ENCODE measurements around the gene RAG1.

- TF ChIP-seq CTCF (IDR thresholded peaks at IDR 0.05) (no peak), POLR2A (IDR thresholded peaks at IDR 0.05) (no peak)
Observed at GRCh38 chr11:36581536-36581935, 13.7 kb downstream of the RAG1 start.
